SK-N-SH (cell line): ENCODE data around the gene TIGD6. TPM values are rescaled to one million over a fixed set of nuclear protein-coding genes. Genes with fewer than 3 reads are reported as not detected.

ENCODE experiments used
- CTCF ChIA-PET: fragments of 300-600, 350-600 bp; formaldehyde crosslinking; extraction: SDS; loops from one replicate; lab custom pipeline; 2021; lab: Yijun Ruan, JAX
- POLR2A ChIA-PET: fragments of 350-600 bp; sonication (Branson Sonifier 250); formaldehyde crosslinking; extraction: SDS; loops from one replicate; lab custom pipeline; 2020; ENCODE audit warnings: antibody characterized with exemption, inconsistent platforms; lab: Yijun Ruan, JAX
- DNase-seq: peaks from one replicate; pipeline ENCODE4 v3.0.0; 2012
- H2AFZ ChIP-seq: fragments of 200-600 bp; sonication (generic); 2 replicates; pipeline ENCODE4 v1.8.1; 2016; ENCODE audit warnings: antibody characterized with exemption, mild to moderate bottlenecking, low read depth
- H3F3A ChIP-seq: fragments of 200-600 bp; sonication (generic); replicated peaks from 2 replicates; pipeline ENCODE3; 2016; ENCODE audit warnings: antibody characterized with exemption, mild to moderate bottlenecking; ENCODE audit not compliant: insufficient read depth
- H3K27ac ChIP-seq, 2 experiments: fragments of 200-500 bp in 1 of 2; fragments of 200-600 bp in 1 of 2; sonication (Bioruptor generic) in 1 of 2; sonication (generic), shearing (Covaris generic) in 1 of 2; 2 replicates each; pipeline versions ENCODE4 v1.5.1 to v1.6.1; 2014 to 2016; ENCODE audit warnings: low read depth in 2 of 2, inconsistent platforms in 1 of 2, low read length in 1 of 2, mild to moderate bottlenecking in 1 of 2, mixed read lengths in 1 of 2
- H3K27me3 ChIP-seq: fragments of 200-600 bp; sonication (generic), shearing (Covaris generic); 2 replicates; pipeline ENCODE4 v1.6.1; 2016; ENCODE audit warnings: mixed run types; ENCODE audit not compliant: insufficient read depth
- H3K36me3 ChIP-seq, 2 experiments: fragments of 200-500 bp in 1 of 2; fragments of 200-600 bp in 1 of 2; sonication (Bioruptor generic) in 1 of 2; sonication (generic) in 1 of 2; replicated peaks in 1 of 2; 2 replicates each; pipeline versions ENCODE3 to v1.5.1; 2014 to 2016; ENCODE audit warnings: low read length in 1 of 2, mild to moderate bottlenecking in 1 of 2; ENCODE audit not compliant: insufficient read depth in 2 of 2, control insufficient read depth in 1 of 2
- H3K4me1 ChIP-seq, 2 experiments: fragments of 200-500 bp in 1 of 2; fragments of 200-600 bp in 1 of 2; sonication (Bioruptor generic) in 1 of 2; sonication (generic), shearing (Covaris generic) in 1 of 2; 2 replicates each; pipeline versions ENCODE4 v1.5.1 to v1.6.1; 2014 to 2016; ENCODE audit warnings: low read depth in 1 of 2, low read length in 1 of 2, mixed run types in 1 of 2; ENCODE audit not compliant: insufficient read depth in 2 of 2, control insufficient read depth in 1 of 2
- H3K4me2 ChIP-seq: fragments of 200-600 bp; sonication (generic), shearing (Covaris generic); 2 replicates; pipeline ENCODE4 v1.6.1; 2017; ENCODE audit warnings: mixed run types
- H3K4me3 ChIP-seq, 2 experiments: fragments of 200-500 bp in 1 of 2; fragments of 200-600 bp in 1 of 2; sonication (Bioruptor generic) in 1 of 2; sonication (generic), shearing (Covaris generic) in 1 of 2; 2 replicates each; pipeline versions ENCODE4 v1.5.1 to v1.8.1; 2014 to 2016; ENCODE audit warnings: low read depth in 2 of 2, inconsistent platforms in 1 of 2, low read length in 1 of 2, mild to moderate bottlenecking in 1 of 2, mixed read lengths in 1 of 2, moderate library complexity in 1 of 2
- H3K79me2 ChIP-seq: fragments of 200-600 bp; sonication (generic); 2 replicates; pipeline ENCODE4 v1.8.1; 2017; ENCODE audit warnings: mild to moderate bottlenecking; ENCODE audit not compliant: insufficient read depth
- H3K9ac ChIP-seq: fragments of 200-600 bp; sonication (generic); 2 replicates; pipeline ENCODE4 v1.6.1; 2017; ENCODE audit warnings: mixed run types
- H3K9me2 ChIP-seq: fragments of 200-600 bp; sonication (generic); 2 replicates; pipeline ENCODE4 v1.6.1; 2017; ENCODE audit warnings: mixed run types
- H3K9me3 ChIP-seq: fragments of 200-600 bp; sonication (generic); 2 replicates; pipeline ENCODE4 v1.6.1; 2017; ENCODE audit warnings: mixed run types, mild to moderate bottlenecking, moderate library complexity
- H4K20me1 ChIP-seq: fragments of 200-600 bp; sonication (generic); 2 replicates; pipeline ENCODE4 v1.6.1; 2017; ENCODE audit warnings: mild to moderate bottlenecking, mixed run types; ENCODE audit not compliant: insufficient read depth
- ELF1 ChIP-seq: IDR thresholded peaks from 2 replicates; pipeline ENCODE4 v1.4.0; 2012
- EP300 ChIP-seq, 2 experiments: IDR thresholded peaks; 2 replicates each; pipeline versions ENCODE4 v1.4.0 to v1.6.1; 2012; ENCODE audit warnings: borderline replicate concordance in 1 of 2, low read depth in 1 of 2, low read length in 1 of 2
- FOSL2 ChIP-seq: IDR thresholded peaks from 2 replicates; pipeline ENCODE4 v1.4.0; 2012; ENCODE audit warnings: low read depth, mild to moderate bottlenecking, moderate library complexity, borderline replicate concordance
- FOXJ3 ChIP-seq: sonication (generic); formaldehyde crosslinking; IDR thresholded peaks from 2 replicates; pipeline ENCODE4 v1.5.1; 2020; ENCODE audit warnings: mild to moderate bottlenecking, missing genetic modification reagents
- GATA2 ChIP-seq: sonication (generic); formaldehyde crosslinking; IDR thresholded peaks from 2 replicates; pipeline ENCODE4 v1.5.0; 2020; ENCODE audit warnings: mild to moderate bottlenecking, missing genetic modification reagents
- IRF3 ChIP-seq: fragments of 150-350 bp; IDR thresholded peaks from 2 replicates; pipeline ENCODE4 v1.6.1; 2016; ENCODE audit warnings: mild to moderate bottlenecking, low read depth, low read length
- JUND ChIP-seq: IDR thresholded peaks from 2 replicates; pipeline ENCODE4 v1.4.0; 2012
- MEF2A ChIP-seq: IDR thresholded peaks from 2 replicates; pipeline ENCODE4 v1.4.0; 2012; ENCODE audit warnings: low read depth, borderline replicate concordance
- POLR2AphosphoS5 ChIP-seq: IDR thresholded peaks from 2 replicates; pipeline ENCODE4 v1.6.1; 2012; ENCODE audit warnings: low read depth, low read length
- RAD21 ChIP-seq: IDR thresholded peaks from 2 replicates; pipeline ENCODE4 v1.6.1; 2012; ENCODE audit warnings: mild to moderate bottlenecking, low read length
- RXRA ChIP-seq: IDR thresholded peaks from 2 replicates; pipeline ENCODE4 v1.4.0; 2012; ENCODE audit warnings: low read depth, mild to moderate bottlenecking, borderline replicate concordance
- SIN3A ChIP-seq: IDR thresholded peaks from 2 replicates; pipeline ENCODE4 v1.6.1; 2012; ENCODE audit warnings: low read depth, mild to moderate bottlenecking, low read length, moderate library complexity, borderline replicate concordance
- SMC3 ChIP-seq: IDR thresholded peaks from 2 replicates; pipeline ENCODE4 v1.6.1; 2012; ENCODE audit warnings: low read depth, low read length, improper control_type of control experiment
- USF1 ChIP-seq: IDR thresholded peaks from 2 replicates; pipeline ENCODE4 v1.4.0; 2012; ENCODE audit warnings: low read depth, borderline replicate concordance
- ZBTB33 ChIP-seq: IDR thresholded peaks from 2 replicates; pipeline ENCODE4 v1.4.0; 2012; ENCODE audit warnings: low read depth, borderline replicate concordance
- whole genome bisulfite sequencing: methylation state at CpG from one replicate; pipeline ENCODE4 v1.1.6; 2017; ENCODE audit warnings: low lambda C conversion rate; 5-methylcytosine and 5-hydroxymethylcytosine counted together
- polyA plus RNA-seq, 3 experiments: library from polyadenylated mRNA; depleted of rRNA; stranded (reverse); fragments of >200 nt; gene quantifications; 2 replicates each; pipeline ENCODE4 v1.2.3, GENCODE V29; 2012

TIGD6 gene
- polyA plus RNA-seq, 1 of the 3 experiments (the other 2 are of a cell fraction): 4.7 TPM

- Histone ChIP-seq H3K4me1 (no peaks in the 10 kb centered on the region), H3K4me3 (no peak overlapping the region), H4K20me1 (no peaks in the 10 kb centered on the region)
- WGBS: 53% methylated on average over 2 of the region's 2 CpGs
- TF ChIP-seq RAD21: no peak
- TF ChIP-seq SIN3A: no peak
- no peak for TF ChIP-seq RXRA
- TF ChIP-seq POLR2AphosphoS5: no peak
- no peak for TF ChIP-seq EP300 (IDR thresholded peaks at IDR 0.05; ENCODE audit: borderline replicate concordance in 1 of 2, low read depth in 1 of 2, low read length in 1 of 2)
- no peak for TF ChIP-seq USF1
- no peak for TF ChIP-seq GATA2 (CRISPR knock-in tag)
- TF ChIP-seq SMC3: no peak
- TF ChIP-seq FOXJ3 (CRISPR knock-in tag): no peak
- no peak for TF ChIP-seq JUND
- TF ChIP-seq FOSL2: no peak
- no peak for TF ChIP-seq ZBTB33
- no peak for TF ChIP-seq IRF3
- no peak for TF ChIP-seq ELF1
- no peak for TF ChIP-seq MEF2A
- TF ChIP-seq, all 33 proteins: peak for 0
- Histone ChIP-seq H3K9me2 (no peaks in the 10 kb centered on the region), H2AFZ (no peak overlapping the region), H3K36me3 (peaks cover 7 to 14% of the 10 kb centered on the region in 2 experiments), H3K27ac (no peak overlapping the region), H3K79me2 (no peaks in the 10 kb centered on the region; the same call in 1 of the 2 replicates), H3F3A (no peaks in the 10 kb centered on the region), H3K9ac (no peak overlapping the region), H3K27me3 (no peaks in the 10 kb centered on the region), H3K9me3 (no peaks in the 10 kb centered on the region), H3K4me2 (no peak overlapping the region)
- ChIA-PET POLR2A (no interaction called here), CTCF (interaction anchor here (1.8 to 3.4 kb wide), 3 partner anchors 13 to 141 kb away, joined by 5 to 16 read pairs (median 11); no protein-coding TSS in a partner anchor)
- no peak for DNase-seq
Measured at GRCh38 chr5:149975409-149975808, 25.0 kb downstream of the TIGD6 start.
